Activated T-helper 1 cell treated with anti-CD3 and anti-CD28 coated beads, Interleukin-2, amount 50 U/mL, for 16 hours (primary cell): Measurements from ENCODE around the gene FARS2.

Source experiments
- DNase-seq, 2 donors: peaks; one replicate each; pipeline ENCODE4 v3.0.0-alpha.2; 2020; ENCODE audit warnings: low read depth in 1 of 2, low spot score in 1 of 2

Gene FARS2

DNA sequence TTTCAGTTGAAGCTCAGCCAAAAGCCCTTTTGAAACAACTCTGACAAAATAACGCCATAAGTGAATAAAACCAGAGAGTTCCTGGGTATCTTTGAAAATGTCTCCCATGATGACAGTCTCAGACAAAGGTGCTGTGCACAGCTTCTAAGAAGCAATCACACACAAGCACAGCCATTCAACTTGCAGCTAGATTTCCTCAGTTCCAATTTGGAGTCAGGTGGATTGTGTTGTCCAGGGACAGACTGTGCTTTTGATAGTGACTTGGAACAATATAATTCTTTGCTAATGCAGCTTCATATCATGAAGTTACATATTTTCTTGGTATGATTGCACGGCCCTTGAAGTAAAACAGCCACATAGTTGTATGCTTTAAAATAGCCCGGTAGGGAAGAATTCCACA is 105.6 kb downstream of the FARS2 start:
- no peak for DNase-seq

DNA sequence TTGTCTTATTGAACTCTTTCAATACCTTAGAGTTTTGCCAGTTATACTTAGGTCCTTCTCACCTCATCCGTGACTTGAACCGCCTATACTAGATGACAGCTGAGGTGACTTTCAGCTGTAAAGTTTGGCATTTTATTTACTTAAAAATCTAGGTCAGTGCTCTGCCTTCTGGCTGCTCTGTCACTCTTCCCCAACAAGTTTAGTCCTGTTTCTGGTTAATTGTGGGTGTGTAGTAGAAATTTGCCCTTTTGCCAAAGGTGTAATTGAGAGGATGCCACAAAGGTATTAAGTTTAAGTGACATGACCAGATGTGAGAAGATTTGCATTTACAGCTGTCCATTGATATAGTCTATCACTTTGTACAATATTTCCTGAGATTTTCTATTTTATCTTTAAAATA is 106.2 kb downstream of the FARS2 start:
- DNase-seq: no peak

DNA sequence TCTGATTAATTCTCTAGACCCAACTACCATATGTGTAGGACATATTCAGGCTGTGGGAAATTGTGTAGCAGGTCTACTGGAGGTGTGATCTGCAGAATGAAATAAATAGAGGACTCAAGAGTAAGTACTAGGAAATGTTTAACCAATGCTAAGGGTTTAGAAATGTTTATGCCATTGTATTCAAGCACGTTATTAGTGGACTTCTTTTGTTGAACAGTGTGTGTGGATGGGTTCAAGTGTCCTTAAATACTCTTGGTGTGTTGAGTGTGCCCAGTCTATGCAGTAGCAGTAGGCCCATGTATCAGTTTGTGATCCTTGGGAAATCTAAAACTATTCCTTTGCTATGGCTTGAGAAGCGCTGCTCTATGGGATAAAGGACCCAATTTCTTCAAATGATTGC is 112.1 kb downstream of the FARS2 start:
- DNase-seq: no peak

DNA sequence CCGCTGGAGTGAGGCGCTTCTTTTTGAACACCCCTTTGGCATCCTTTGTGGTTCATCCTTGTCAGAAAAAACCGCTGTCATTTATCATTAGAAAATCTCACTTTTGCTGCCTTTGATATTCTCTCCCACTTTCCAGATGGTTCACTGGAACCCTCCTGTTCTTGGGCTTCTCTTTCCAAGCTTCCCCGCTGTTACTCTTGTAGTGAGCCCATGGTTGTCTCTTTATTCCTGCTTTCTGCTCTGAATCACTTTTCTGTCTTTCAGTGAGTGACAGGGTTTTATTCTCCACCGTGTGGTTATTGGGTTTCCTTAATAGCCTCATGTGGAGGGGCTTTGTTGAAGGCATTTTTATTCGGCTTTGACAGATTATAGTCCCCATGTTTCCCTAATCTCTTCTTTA is 117.0 kb downstream of the FARS2 start:
- no peak for DNase-seq

DNA sequence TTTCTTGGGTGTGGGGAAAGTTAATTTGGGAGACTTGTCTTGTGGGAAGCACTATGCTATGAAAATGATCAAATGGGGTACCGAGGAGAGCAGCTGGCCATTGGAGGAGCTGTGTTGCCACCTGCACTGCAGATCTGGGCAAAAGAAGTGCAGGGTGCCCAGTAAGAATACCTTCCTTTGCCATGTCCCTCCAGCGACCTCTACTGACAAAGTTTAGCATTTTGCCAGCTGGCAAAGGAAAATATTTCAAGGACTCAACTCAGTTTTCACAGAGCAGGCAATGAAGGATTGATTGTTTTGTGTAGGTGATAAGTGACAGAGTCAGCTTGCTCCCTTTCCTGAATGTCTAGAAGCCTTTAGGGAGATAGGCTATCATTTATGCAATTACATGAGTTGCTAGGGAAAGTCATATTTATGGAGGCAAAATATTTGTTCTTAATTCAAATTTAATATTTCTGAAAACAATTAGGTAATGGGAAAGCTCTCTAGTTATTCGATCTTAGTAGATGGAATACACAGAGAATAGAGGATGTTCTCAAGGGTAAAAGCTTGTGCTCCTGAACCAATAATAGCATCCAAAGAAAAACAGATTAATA is 118.4 kb downstream of the FARS2 start:
- no peak for DNase-seq

DNA sequence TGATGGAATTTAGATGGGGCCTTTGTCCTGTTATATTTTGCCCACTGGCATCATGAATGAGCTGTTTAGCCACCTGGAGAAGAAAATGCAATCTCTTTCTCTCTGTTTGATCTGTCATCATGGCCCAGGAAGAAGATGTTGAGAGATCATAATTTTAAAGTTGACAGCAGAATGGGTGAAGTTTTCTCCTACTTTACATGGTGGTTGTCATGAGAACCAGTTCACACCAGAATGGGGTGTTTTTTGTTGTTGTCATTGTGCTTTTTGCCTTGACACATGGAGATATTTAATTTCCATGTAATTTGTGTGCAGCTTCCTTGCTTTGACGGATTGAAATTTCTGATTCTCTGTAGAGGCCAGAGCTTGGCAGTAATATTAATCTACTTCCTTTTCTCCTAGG is 122.5 kb downstream of the FARS2 start:
- DNase-seq: no peak

DNA sequence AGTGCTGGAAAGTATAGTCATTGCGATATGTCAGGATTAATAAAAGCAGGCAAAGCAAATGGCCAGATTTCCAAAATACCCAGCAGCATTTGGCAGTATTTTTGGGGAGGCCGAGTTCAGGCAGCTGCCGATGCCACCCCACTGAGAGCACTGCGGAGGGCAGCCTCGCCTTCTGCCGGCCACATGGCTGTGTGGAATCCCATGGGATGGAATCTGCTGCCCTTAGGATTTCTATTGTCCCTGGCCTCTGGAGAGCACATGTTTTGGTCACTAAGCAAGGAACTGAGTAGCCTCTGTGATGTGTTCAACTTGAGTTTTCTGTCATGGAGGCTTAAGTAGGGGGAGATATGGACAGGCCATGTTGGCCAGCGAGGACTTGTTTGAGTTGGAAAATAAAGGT is 123.0 kb downstream of the FARS2 start:
- DNase-seq: no peak

DNA sequence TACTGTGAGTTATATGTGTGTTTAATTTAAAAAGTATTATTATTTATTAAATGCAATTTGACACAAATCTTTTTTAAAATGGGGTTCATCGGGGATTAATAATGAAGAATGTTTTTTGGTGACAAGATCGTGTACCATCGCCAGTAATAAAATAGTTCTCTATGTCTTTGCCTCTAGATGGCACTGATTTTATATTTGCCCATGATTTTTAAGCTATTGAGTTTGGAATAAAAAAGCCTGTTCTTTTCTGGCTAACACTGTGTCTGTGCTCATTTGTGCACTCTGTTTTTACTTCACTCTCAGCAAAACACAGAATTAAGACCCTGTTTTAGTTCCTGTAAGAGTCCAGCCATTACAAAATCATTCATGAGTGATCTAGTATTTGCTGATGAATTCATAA is 127.0 kb downstream of the FARS2 start:
- no peak for DNase-seq

DNA sequence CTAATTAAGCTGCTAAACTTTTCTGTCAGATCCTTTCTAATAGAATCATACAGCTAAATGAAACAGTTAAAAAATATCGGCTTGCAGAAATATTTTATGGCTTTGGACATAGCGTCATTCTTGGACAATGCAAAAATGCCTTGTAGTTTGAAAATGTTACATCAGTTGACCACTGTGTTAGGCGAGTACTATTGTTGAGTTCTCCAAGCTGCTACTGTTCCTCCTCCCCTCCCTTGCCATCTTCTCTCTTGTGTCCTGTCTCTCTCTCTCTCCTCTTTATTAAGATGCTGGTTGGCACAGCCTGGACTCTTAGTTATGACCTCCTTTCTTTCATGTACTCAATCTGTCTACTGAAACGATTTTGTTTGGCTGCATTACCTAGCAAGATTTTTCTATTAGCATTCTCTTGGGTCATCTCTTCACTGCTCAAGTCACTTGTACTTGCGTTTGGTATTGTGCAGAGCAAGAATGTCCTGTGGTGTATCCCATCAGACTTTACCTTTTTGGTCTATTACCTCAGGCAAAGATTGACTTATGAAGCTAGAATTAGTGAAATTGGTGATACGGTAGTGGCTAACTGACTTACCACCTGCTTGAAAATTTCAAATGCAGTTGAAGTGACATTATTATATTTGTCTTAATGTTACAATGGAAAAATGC is 127.9 kb downstream of the FARS2 start:
- DNase-seq: no peak

DNA sequence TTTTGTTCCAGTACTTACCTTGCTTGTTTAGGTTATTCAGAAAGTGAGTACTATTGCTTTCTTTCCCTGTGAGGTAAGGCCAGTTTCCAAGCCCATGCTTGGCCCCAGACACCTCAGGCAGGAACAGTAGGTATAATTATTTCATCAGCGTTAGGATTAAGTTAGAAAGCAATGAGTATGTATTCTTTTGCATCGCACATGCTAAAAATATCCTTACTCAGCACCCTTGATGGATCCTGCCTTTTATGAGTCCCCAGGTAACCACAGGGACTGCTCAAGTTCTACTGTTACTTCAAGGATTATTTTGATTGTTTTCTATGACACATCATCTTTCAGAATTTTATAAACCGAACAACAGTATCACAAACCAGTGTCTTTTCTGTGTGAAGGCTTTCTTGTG is 128.9 kb downstream of the FARS2 start:
- no peak for DNase-seq

DNA sequence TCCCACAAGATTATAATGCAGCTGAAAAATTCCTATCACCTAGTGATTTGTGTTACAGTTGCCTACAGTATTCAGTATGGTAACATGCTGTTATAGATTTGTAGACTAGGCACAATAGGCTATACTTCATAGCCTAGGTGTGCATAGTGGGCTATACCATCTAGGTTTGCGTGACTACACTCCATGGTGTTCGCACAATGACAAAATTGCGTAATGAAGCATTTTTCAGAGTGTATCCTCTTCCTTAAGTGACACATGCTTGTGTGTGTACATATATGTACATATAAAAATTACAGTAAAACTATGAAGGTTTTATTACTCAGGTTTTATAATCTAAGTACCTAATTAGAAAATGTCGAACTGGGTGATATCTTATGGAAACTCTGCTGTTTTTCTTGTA is 133.0 kb downstream of the FARS2 start:
- no peak for DNase-seq

DNA sequence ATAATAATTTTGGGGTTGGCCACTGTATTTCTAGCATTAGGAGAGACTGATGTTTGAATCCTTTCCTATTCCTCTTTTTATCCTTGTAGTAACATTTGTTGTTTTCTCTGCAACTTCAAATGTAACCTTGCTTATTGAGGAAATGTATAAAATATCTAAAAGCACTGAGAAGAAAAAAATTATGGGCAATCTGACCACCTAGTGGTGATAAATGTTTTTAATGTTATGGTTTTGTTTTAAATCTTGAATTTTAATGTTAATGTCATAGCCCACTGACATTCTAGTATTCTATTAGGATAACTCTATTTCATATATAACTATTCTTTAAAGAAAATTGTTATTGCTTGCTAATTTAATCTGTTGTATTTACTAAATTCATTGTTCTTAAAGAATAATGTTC is 134.4 kb downstream of the FARS2 start:
- no peak for DNase-seq

DNA sequence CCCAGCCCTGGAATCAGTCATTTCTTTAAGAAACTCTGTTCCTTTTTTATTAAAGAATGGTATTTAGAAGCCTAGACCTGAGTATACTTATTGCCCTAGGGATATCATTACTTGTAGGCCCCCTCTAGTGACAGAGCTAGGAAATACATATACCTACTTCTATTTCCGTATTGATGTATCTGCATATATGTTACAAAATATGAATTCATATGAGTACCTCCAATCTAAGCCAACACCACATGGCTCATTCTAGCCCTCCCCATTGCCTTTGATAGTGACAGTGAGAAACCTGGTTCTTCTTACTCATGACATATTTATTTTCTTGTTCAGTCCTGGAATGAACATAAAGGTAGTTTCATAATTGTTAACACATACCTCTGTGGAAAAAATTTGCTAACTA is 137.2 kb downstream of the FARS2 start:
- DNase-seq: no peak

DNA sequence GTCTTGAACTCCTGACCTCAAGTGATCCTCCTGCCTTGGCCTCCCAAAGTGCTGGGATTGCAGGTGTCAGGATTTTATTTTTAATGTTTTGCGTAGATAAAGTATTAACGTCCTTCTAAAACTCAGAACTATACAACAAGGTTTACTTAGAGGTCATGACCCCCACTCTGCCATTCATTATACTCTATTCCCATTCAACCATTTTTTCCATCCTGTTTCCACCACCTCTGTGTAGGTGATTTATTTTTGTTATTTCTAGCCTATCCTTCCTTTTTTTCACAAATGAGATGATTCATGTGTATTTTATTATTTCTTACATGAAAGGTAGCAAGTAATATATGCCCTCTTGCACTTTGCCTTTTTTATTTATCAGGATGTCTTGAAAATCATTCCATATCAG is 138.1 kb downstream of the FARS2 start:
- DNase-seq: no peak

DNA sequence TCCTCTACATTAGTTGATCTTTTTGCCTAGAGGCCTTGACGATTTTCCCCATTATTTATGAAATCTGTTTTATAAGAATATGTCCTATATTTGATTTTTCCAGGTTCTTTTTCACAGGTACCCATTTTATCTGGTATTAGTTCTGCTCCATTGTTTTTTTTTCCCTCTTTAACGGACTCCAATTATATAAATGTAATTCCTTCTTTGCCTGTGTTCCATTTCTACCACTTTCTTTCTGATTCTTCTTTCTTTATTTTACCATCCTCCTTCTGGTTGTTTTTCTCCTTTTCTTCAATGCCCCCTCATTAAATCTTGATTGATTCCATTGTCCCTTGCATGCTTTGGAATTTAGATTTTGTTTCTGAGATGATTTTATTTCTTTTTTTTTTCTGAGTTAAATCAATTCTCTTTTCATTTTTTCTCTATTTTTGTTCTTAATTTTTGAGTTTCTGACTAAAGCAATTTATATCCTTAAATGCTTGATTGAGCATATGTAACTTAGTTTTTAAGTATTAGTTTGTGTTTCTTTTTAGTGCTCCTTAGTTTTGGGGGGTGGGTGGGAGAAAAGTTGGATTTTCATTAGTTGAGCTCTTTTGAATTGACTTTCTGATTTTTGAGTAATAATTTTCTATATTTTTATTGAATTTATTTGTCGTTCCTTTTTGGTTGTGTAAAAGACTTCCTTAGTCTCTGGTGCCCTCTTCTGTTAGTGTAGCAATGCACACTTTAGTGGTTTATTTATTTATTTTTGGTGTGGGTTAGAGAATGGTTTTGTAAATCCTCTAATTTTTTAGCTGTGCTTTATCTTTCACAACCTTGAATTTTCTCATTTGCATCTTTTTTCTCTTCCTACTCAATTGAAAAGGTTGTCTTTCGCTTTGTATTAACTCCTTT is 140.8 kb downstream of the FARS2 start:
- DNase-seq: no peak

DNA sequence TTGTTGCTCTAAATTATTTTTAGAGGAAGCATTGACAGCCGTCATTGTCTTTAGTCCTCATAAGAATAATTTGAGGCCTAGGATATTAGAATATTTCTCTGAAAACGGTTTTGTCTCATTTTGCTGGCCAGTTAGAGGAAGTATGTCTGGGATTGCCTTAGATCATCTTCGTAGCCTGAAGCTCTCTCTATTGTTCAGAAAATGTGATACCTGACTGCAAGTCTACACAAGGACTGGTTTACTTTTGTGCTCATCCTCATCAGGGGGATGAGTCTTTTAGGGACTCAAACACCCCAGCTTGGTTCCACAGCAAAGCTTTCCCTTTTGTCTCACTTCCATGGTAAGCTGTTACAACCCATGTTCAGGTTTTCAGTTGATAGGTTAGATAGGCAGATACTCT is 141.8 kb downstream of the FARS2 start:
- DNase-seq: no peak

DNA sequence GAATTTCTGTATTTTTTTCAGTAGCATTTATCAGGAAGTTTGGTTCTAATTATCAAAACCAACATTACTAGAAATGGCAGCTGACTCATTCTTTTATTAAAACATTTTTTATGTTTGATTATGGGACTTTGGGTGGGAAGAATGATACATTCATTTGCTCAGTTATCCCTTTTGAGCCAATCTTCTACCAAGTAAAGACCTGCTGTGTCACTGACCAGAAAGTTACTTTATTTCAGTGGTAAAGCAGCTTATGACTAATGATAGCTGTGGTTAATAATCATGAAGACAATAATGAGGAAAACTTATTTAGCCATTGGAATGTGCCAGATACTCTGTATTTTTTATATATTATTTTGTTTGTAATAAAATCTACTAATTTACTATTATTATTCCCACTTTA is 142.3 kb downstream of the FARS2 start:
- DNase-seq: no peak

DNA sequence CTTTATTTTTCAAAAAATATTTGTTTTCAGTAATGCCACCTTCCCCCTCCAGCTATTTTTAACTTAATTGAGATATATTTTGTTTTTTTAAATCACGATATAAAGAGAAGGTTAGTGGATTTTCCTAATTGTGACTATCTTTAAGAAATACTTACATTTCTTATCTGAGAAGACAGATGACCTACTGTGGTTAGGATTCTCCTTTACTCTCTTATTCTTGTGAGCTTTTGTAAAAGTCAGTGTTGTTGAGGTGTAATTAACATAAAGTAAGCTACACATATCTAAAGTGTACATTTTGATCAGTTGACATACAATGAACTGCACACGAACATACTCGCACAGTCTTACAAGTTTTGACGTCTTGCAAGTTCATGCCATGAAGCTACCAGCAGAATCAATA is 144.7 kb downstream of the FARS2 start:
- DNase-seq: no peak

DNA sequence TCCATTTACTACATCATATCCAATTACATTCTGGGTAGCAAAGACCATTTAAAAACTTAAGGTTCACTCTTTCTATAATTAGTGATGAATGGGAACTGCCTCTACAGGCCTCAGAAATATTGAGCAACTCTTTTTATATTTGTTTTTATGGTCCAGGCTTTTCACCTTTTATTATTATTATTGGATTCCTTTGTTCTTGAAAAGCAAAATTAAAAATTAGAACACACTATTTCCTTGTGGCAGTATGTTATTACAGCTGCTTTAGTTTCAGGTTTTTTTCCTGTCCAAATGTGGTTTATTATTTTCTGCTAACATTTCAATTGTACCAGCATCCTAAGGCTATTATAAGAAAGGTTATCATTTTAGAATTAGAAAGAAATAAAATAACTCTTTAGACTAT is 150.1 kb downstream of the FARS2 start:
- no peak for DNase-seq

DNA sequence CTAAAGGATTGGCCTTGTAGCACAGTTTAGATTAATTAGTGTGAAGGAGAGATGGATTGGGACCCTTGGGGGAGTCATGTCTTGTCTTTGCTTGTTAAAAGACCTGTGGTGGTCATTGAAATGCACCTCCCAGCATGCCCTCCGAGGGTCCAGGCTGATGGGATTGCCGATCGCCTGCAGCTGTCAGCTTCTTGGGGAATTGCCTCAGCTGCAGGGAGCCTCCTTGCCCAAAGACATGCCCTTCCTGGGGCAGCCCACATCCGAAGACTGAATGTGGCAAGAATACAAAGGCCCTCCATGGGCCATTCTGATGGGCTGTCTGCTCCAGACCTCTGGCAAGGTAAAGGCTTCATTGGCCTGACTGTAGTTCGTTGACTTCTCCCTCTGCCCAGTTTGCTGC is 150.7 kb downstream of the FARS2 start:
- no peak for DNase-seq

DNA sequence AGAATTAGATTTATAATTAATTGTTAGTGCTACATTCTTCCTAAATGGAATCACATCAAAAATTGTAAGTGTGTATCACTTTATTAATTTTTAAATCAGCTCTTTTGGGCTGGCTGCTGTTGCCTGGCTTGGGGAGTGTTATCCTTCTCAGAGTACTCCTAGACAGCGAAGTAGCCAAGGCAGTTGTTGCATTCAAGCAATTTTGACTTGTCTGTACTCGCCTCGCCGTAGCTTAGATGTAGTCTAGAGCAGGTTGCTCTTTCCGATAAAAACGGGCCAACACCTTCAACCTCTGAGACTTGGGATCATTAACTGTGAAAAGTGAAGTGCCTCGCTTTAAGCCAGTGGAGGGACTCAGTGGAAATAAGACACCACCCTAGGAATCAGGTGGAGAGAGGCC is 151.3 kb downstream of the FARS2 start:
- DNase-seq: no peak

DNA sequence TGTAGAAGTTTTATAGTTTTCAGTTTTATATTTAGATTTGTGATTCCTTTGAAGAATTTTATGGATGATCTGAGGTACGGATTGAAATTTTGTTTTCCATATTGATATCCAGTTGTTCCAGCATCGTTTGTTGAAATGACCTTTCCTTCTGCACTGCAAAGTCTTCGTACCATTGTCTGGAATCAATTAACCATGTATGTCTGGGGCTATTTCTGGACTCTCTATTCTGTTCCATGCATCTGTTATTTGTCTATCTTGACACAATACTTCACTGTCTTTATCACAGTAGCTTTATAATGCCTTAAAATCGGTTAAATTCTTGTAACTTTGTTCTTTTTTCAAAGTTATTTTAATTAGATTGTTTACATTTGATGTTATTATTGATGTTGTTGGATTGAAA is 154.9 kb downstream of the FARS2 start:
- no peak for DNase-seq
